ENCODE measurements around the gene GPR83. TPM values are rescaled to one million over a fixed set of nuclear protein-coding genes. Genes with fewer than 3 reads are reported as not detected.

Gene GPR83
- total and polyA plus RNA-seq, 10 of the 15 experiments (the other 5 are each of a cell fraction or from before 2014, with no cell fraction given): 0.03 to 0.19 (median 0.05) TPM; not detected in 7

GRCh38 chr11:94417386-94417987 lies 16.3 kb upstream of the GPR83 start:
- H3K4me3 ChIP-seq: no peak overlapping the region
- H3K27me3 ChIP-seq (replicated peaks in 1 of 2; ENCODE audit: control insufficient read depth in 2 of 2, insufficient read depth in 2 of 2, low read length in 1 of 2): no peaks in the 10 kb centered on the region
- CTCF ChIA-PET: interaction anchor here (0.9 to 3.1 kb wide), 7 partner anchors 8 to 522 kb away, joined by 3 to 13 read pairs (median 7); no protein-coding TSS in a partner anchor
- H3K9me3 ChIP-seq (replicated peaks; ENCODE audit: control insufficient read depth, insufficient read depth, low read length): no peaks in the 10 kb centered on the region
- intact Hi-C loops (cut with micrococcal nuclease; ENCODE audit: unreplicated experiment): loop anchor here (2.0 to 10.0 kb wide), 3 partner anchors 87 to 523 kb away; no protein-coding TSS in a partner anchor
- no peak overlapping the region for H3K4me2 ChIP-seq (ENCODE audit: control insufficient read depth, insufficient read depth)
- 87% methylated on average over 4 of the region's 4 CpGs for WGBS (ENCODE audit: insufficient coverage, insufficient replicate concordance, low lambda C conversion rate, missing lambda C conversion rate)
- peaks cover 2 to 5% of the 10 kb centered on the region in 2 experiments; a peak in 3 of 4 replicates for H3K36me3 ChIP-seq (ENCODE audit: control insufficient read depth in 2 of 2, insufficient read depth in 2 of 2, low read length in 1 of 2)
- ATAC-seq (peak; percentile 54), DNase-seq (ENCODE audit: low read depth, low spot score) (no peak), FAIRE-seq (peak; percentile 38)
- TF ChIP-seq SMC3 (IDR thresholded peaks at IDR 0.05; ENCODE audit: borderline replicate concordance, low read length): peak; percentile 56; the same call in 1 of the 2 replicates
- peak; percentile 74 for TF ChIP-seq RAD21 (IDR thresholded peaks at IDR 0.05; ENCODE audit: insufficient read depth, low read depth, low read length)
- no peak for TF ChIP-seq ATF7 (IDR thresholded peaks at IDR 0.05; ENCODE audit: low read depth)
- TF ChIP-seq CTCF (IDR thresholded peaks at IDR 0.05 in 2 of 3, conservative IDR thresholded peaks at IDR 0.05 in 1 of 3; ENCODE audit: control insufficient read depth in 2 of 3, extremely low read depth in 1 of 3, insufficient read depth in 1 of 3, low read depth in 3 of 3, low read length in 3 of 3): peak in 2 of 3 experiments; percentile 24 to 25; a peak in 3 of 6 replicates
- SMC1A ChIA-PET (ENCODE audit: uncharacterized antibody, unreplicated experiment): interaction anchor here (0.8 to 3.4 kb wide), 5 partner anchors 9 to 233 kb away, joined by 3 to 12 read pairs (median 4); no protein-coding TSS in a partner anchor
- no peak overlapping the region for H3K9ac ChIP-seq (ENCODE audit: control insufficient read depth, insufficient read depth, low read length)
- no peaks in the 10 kb centered on the region for H4K20me1 ChIP-seq (ENCODE audit: control insufficient read depth, insufficient read depth)
- no TSS peak for BruUV-seq (replicated peaks)
- no peaks in the 10 kb centered on the region for H3K4me1 ChIP-seq (ENCODE audit: control insufficient read depth, insufficient read depth, low read length)
- no peaks in the 10 kb centered on the region for H3K79me2 ChIP-seq (ENCODE audit: control insufficient read depth, insufficient read depth, low read length)
- RAD21 ChIA-PET (ENCODE audit: unreplicated experiment): interaction anchor here (0.7 to 2.1 kb wide), 4 partner anchors 56 to 522 kb away, joined by 3 to 5 read pairs (median 4); no protein-coding TSS in a partner anchor
- POLR2A ChIA-PET: interaction anchor here (1.1 kb wide), 1 partner anchor 95 kb away, joined by 3 read pairs; the partner anchor contains the start of gene C11orf97
- H3K27ac ChIP-seq (ENCODE audit: control insufficient read depth, insufficient read depth): no peak overlapping the region
- in situ Hi-C loops (cut with MboI): loop anchor here (10.0 kb wide), 1 partner anchor 243 kb away; no protein-coding TSS in a partner anchor
- no peak overlapping the region for H2AFZ ChIP-seq (ENCODE audit: control insufficient read depth, low read depth, low read length)
